NCI-H2196 (cell line): ENCODE results near the gene ENOPH1.
"Not testable (repeated sequence)": the region's sequence is repeated elsewhere in the genome, so short reads cannot be mapped to it uniquely, and the experiment has no call there.

Experiments
- DNase-seq: peaks from one replicate; lab custom pipeline; 2025; ENCODE audit not compliant: unreplicated experiment; lab: John Stamatoyannopoulos, UW

ENOPH1 gene

GRCh38 chr4:82430193-82430963 lies at the start of gene ENOPH1, which contains the start of gene HNRNPDL:
TSS of gene ENOPH1 (plus strand) at chr4:82430590. CDS start at chr4:82430830, 240 bp downstream.
TSS of gene HNRNPDL (minus strand) at chr4:82430462. CDS start at chr4:82429690, 772 bp downstream.
- peak; percentile 86 for DNase-seq

GRCh38 chr4:82380831-82381230 lies 49.6 kb upstream of the ENOPH1 start:
- DNase-seq = no peak

DNA sequence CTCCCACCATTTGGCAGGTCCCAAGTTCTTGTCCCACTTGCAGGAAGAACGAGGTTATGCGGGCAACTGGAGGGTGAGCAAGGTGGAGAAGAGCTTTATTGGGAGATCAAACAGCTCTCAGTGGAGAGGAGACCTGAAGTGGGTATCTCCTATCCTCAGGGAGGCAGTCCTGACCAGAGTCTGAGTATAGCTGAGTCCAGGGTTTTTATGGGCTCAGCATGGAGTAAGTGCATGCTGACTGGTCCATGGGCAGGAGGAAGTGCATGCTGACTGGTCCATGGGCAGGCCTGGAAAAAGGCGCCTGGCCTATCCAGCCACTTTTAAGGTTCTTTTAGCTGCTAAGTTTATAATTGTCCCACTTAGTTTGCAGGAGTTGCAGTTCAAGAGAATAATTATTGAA lies 49.2 kb upstream of the ENOPH1 start:
- no peak for DNase-seq

DNA sequence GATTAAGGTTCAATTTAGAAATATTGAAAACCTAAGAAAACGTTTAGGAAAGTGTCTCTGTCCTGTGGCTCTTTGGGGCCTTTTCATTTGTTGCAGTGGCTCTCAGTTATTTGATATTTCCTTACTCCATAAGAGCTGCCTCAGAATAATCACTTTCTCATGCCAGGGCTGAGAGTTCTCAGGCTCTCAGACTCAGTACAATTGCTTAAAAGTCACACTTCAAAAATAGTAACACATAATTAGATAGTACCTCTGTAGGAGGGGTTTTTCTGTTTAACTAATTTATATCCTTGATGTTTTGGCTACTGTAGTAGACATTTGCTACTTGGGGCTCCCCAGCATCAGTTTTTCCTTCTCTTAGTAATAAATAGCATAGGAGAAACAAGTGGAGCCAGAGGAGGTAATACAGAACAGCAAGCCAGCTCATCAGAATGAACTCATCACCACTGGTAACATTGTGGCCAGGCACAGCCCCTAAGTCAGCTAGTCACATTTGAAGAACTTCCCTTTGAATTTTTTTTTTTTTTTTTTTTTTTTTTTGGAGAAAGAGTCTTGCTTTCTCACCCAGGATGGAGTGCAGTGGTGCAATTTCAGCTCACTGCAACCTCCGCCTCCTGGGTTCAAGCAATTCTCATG lies 48.6 kb upstream of the ENOPH1 start:
- no peak for DNase-seq

- no peak for DNase-seq
Observed at GRCh38 chr4:82382751-82383150, 47.6 kb upstream of the ENOPH1 start.

- not testable (repeated sequence) for DNase-seq
Observed at GRCh38 chr4:82386312-82386711, 44.1 kb upstream of the ENOPH1 start.

DNA sequence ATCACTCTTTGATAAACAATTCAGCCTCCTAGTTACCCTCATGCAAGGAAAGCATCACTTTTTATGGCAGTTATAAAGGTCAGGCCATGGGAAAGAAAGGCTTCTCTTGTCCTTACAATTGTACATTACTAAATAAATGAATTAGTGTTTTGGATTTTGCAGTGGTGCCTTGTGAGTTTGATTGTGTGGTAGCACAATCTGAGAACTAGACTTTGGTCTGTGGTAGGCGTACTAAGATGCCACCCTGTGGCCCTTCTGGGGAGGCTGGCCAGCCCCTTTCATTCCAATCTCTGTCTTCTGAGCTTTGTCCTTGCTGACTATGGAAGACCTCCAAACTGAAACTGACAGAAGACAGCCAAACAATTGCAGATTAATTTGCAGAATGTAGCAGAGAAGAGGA lies 42.0 kb upstream of the ENOPH1 start:
- DNase-seq = no peak

DNA sequence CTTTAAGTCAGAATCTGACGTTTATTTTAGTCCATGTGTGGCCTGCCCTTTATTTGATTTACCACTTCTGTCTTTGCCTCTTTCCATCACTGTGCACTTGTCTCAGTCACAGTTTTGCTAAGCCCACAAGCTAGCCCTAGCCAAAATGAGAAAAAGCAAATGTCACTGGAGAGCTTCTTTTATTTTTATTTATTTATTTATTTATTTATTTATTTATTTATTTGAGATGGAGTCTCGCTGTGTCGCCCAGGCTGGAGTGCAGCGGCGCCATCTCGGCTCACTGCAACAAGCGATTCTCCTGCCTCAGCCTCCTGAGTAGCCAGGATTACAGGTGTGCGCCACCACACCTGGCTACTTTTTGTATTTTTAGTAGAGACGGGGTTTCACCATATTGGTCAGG lies 40.3 kb upstream of the ENOPH1 start:
- DNase-seq = not testable (repeated sequence)

DNA sequence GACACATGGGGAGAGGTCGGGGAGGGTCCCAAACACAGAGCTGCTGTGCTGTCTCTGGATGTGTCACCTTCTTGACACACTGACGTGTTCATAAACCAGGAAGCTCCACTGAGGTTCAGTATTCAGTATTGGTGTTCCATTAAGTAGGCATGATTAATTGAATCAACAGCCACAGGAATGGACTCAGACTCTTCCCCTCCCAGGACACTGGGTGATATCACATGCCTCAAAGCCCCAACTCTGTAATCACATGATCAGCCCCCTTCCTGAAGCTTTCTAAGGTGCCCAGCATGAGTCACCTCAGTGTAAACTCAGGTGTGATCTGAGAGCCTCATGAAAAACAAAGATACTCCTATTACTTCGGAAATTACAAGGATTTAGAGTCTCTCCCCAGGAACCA lies 35.5 kb upstream of the ENOPH1 start:
- no peak for DNase-seq

DNA sequence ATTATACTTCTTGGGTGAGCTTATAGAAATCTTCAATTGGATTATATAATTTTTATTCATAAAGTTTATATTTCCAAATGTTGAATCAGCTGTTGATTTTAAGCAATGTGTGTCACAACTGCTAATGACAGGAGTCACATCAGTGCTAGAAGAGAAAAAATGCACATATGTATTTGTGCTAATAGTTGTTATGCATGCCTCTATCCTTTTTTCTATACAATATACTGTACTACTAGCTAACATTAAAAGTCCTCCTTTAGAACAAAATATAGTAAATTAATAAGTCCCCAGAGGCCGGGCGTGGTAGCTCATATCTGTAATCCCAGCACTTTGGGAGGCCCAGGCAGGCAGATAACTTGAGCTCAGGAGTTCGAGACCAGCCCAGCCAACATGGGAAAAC lies 32.9 kb upstream of the ENOPH1 start:
- DNase-seq = no peak

DNA sequence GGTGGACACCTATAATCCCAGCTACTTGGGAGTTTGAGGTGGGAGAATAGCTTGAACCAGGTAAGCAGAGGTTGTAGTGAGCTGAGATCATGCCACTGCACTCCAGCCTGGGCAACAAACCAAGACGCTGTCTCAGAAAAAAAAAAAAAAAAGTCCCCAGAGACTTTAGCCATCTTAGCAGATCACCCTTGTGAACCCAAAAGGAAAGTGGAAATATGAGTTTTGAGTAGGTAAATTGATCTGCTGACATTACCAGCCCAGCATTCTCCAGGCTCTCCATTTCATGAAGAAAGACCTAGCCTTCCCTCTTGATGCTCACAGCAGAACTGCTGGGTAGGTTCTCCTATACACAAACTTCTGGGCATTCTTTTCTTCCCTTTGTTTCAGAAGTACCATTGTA lies 32.1 kb upstream of the ENOPH1 start:
- DNase-seq = no peak

DNA sequence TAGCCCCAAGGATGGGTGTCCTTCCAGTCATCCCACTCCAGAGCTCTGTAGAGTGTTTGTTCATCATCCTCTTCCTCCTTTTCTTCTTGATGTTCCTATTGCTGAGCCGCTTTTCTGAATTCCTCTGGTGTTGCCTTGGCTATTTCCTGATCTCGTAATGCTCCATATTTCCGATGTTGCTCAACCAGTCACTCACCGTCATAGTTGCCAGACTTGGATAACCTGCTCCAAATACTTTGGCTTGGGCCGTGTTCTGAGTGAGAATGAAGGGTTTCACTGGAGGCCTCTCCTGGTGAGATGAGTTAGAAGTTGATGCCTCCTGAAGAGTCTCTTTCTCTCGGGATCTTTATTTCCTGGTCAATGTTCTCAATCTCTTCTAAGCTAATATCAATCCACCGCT lies 28.8 kb upstream of the ENOPH1 start:
- DNase-seq = no peak

- DNase-seq = no peak
Observed at GRCh38 chr4:82402196-82402775, 28.1 kb upstream of the ENOPH1 start.

GRCh38 chr4:82403725-82404124 lies 26.7 kb upstream of the ENOPH1 start:
- no peak for DNase-seq

- not testable (repeated sequence) for DNase-seq
Observed at GRCh38 chr4:82415061-82415460, 15.3 kb upstream of the ENOPH1 start.

- no peak for DNase-seq
Observed at GRCh38 chr4:82415922-82416365, 14.4 kb upstream of the ENOPH1 start.

GRCh38 chr4:82419451-82419850 lies 10.9 kb upstream of the ENOPH1 start:
- DNase-seq = no peak

GRCh38 chr4:82421796-82422560 lies 8.4 kb upstream of the ENOPH1 start:
- DNase-seq = no peak

- DNase-seq = no peak
Observed at GRCh38 chr4:82422616-82423015, 7.8 kb upstream of the ENOPH1 start.

DNA sequence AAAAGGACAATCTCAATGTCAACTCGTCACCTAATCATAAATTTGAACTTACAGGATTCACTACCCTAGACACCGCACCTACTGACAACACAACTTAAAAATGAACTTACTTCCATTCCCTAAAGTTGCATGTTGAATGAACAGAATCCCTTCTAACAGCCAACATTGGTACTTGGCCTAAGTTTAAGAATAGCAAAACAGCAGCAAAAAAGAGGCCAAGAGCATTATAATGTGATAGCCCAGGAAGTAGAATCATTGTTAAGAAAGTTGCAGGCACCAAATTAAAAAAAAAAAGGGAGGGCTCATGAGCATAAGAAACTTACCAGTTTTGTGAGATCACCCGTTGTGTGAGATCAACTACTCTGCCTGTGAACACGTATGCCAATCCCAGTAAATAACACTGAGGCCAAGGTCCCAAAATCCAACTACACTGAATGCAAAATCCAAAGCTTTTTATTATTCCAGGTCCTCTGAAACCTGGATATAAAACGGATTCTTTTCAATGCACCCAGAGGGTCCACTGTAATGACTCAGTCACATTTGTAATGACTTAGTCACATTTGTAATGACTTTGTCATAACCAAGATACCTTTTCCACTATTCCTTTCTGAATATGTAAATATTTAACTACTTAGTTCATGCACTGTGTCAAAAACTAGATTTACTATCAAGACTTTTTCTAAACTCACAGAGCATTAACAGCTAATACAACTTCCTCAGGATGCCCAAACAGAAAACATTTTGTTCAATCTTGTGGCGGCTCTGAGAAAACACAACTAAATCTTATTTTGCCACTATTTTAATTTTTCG lies 6.9 kb upstream of the ENOPH1 start:
- no peak for DNase-seq

- no peak for DNase-seq
Observed at GRCh38 chr4:82425478-82425877, 4.9 kb upstream of the ENOPH1 start.
